A204.1 (cell line): Measurements from ENCODE around the gene MGMT.

Source experiments
- FAIRE-seq: peaks from 2 replicates; lab custom pipeline; 2012; peaks lifted over from hg19 to GRCh38; lab: Jason Lieb, UNC

Gene MGMT

DNA sequence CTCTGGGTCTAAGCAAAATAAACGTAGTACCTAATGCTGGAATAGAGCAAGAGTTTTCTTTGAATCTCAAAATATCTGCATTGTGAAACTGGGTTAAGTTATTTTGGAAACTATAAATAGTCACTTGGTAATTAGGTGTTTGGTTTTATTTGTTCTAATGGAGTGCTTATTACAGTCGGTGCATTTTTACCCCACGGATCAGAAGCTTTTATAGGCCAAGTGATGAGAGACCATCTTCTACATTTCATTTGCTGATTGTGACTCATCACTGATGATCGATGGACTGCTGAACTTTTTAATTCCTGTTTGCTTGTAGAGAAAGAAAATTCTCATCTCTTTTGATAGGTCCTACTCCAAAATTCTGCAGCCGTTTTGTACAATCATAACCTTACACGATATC, 28.2 kb downstream of the MGMT start:
- FAIRE-seq, result no peak

DNA sequence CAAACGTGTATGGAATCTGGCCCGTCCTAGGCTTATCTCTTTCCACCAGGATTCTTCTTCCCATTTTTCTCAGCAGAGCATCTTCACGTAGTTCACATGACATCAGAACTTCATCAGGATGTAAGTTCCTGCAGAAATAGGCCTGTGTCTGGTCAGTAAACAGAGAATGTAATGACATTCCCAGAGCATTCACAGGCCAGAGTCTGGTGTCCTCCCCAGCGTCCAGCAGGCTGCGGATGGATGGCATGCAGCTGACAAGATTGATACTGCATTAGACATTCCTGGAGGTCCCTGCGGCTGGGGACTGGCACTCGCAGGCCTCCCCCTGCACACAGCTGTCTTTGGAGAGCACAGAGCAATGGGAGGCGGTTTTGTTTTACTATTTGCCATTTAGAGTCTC, 28.7 kb downstream of the MGMT start:
- FAIRE-seq, result no peak

DNA sequence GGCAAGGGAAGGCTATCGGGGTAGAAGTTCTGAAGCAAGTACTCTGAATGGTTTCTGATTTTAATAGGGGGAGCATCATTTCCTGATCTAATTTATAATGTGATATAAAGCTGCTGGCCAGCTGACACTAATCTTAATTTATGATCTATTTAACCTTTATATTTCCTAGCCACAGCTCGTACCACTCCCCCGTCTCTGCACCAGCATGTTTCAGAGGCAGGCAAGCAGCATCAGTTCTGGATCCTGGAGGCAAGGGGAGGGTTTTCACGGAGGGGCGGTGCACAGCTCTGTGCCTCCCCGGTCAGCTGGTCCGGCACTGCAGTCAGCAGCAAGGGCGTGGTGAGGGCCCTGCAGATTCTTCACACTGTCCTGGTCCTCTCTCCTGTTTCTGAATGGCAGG, 30.0 kb downstream of the MGMT start:
- FAIRE-seq, result no peak

DNA sequence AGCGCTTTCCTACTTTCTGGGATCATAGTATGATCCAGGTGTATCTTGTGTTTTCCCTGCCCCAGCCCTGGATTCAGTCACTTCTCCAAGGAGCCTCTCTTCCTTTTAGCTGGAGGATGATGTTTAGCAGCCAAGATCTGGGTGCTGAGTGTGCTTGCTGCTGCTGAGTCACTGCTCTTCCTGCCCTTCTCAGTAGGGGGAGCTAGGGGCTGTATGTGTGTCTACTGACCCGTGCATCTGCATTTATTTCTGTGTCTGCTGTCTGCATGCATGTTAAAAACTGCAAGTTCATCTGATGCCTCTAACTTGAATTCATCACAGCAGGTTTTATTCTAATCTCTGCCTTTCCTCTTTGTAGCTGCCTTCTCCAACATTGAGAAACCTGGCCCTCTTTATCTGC, 31.6 kb downstream of the MGMT start:
- no peak for FAIRE-seq

DNA sequence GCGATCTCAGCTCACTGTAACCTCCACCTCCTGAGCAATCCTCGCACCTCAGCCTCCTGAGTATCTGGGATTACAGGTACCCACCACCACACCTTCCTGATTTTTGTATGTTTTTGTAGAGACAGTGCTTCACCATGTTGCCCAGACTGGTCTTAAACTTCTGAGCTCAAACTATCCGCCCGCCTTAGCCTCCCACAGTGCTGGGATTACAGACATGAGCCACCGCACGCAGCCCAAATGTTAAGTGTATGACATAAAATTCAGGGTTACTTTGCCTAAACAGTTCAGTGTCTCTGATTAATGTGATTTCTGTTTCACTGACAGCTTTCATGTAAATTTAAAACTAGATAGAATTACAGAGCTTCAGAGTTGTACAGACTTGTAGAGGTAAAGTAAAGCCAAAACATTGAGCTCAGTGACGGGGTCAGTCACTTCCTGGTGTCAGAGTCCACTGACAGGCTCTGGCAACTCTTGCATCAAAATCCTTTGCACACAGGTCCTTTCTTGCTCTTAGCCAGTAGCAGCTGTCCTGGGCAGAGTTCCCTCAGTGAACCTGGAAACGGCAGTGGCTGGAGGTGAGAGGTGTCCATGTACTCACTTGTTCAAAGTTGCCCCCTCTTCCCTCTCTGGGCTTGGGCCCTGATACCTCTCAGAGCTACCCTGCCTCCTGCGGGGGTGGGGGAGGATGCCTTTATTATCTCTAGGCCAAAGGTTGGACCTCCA, 33.7 kb downstream of the MGMT start:
- no peak for FAIRE-seq

DNA sequence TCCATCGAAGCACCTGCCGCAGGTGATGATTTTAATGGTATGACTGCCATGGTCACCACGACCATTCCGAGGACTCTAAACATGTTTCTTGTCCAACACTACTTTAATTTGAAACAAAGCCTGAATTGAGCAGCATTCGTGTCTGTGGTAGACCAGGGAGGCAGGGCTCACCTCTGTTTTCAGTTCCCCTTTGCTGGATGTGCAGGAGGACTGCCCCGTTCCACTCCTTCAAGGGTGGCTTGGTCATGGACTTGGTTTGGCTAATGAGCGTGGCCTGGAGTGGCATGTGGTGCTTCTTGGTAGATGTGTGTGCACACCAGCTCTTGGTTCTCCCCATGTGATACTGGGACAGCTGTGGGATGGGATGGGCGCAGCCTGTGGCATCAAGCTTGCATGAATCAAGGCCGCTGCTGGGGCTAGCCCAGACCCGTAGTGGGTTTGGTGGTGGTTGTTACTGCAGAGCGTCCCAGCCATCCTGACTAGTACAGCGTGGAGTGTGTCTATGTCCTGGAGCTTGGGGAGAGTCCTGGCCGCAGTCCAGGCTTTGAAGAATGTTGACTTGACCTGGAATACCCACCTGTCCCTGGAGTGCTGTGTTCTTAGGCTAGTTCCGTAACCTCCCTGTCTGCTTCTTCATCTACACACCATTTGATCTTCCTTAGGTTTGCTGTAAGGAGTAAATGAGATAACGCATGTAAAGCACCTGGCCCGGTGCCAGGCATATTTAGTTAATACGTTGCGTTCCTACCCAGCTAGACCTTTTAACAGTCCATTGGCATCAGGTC, 34.8 kb downstream of the MGMT start:
- no peak for FAIRE-seq

DNA sequence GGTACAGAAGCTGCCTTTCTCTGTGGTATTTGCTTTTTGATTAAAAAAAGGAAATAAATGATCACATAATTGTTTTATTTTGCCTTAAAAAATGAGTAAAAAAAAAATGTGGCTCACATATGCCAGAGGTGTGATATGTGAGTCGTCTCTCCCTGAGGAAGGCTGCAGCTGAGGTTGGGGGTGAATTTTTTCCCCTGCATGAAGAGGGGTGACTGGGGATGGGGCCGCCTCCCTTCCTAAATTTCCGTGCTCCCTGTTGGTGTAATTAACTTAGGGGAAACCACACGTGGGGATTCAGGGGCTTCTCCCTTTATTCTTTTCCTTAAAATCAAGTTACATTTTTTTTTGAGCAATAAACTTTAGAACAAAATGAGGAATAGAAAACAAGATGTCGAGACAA, 35.4 kb downstream of the MGMT start:
- no peak for FAIRE-seq

DNA sequence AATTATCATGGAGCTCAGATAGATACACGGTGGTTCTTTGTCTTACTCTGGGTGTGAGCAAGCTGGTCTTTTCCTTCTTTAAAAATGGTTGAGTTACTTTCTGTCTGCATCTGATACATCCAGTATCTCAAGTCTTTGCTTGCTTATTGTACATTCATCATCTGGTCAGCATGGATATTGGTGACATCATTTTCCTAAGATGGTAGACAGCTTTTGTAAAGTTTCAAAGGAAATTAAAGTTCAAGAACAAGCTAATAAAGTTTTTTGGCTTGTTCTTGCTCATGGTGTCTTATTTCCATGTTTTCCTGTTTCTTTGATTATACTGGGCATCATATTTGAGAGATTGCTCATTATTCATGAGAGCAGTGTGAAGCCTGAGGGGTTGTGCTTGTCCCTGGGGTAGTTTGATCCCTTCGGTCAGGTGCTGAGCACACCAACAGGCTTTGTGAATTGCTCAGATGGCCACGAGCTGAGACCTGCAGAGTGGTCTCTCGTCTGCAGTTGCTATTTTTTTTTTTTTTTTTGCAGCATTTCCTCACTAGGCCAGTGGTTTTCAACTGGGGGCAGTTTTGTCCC, 38.5 kb downstream of the MGMT start:
- no peak for FAIRE-seq

DNA sequence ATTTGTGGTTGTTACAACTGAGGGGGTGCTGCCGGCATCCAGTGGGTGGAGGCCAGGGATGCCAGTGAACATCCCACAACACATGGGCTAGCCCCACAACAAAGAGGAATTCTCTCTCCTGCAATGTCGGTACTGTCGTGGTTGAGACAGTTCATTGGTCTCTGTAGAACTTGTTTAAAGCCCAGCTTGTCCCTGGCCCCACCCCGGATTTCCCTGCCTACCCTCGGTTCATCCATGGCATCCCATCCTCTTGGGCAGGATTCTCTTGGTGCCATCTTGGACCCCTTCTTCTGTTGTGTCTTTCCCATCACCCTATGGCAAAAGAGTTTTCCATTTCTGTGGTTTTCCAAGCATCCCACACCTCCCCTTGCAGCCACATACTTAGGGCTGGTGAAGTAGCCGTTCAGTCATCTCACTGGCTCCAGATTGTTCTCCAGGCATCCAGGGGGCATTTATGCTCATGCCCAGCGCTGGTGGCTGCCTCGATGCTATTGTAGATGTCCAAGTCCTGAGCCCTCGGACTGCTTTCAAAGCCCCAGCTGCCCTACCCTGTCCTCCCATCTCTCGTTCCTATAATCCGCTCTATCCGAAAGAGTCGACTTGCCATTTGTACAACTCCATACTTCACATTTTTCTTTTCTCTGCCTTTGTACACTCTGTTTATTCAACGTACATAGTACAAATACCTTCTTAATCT, 39.2 kb downstream of the MGMT start:
- FAIRE-seq, result no peak

DNA sequence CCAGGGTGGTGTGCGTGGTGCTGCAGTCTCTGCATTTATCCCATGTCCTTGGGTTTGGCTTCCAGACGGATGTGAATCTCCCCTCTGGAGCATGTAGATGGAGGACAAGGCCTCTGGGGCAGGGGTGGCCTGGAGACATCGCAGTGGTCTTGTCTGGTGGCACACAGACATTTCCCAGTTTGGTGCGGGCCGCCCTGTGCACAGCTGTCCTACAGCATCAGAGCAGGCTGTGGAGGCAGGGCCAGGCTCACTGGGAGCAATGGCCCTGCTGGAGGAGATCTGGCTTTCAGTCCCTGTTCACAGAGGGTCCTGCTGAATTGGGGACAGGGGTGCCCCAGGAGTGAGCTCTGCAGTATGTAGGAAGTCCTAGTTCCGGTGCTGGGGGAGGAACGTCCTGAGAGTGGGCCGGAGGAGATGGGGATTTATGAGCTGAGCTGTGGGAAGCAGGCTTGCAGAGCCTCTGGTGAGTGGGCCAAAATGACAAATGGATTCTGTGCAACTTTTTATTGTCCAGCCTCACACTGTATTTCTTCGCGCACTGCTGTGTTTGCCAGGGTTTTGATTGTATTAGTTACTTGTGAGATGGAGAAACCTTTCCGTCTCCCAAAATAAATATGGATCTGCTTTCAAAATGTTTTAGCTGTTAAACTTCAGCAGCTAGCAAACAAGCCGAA, 40.3 kb downstream of the MGMT start:
- FAIRE-seq, result no peak

DNA sequence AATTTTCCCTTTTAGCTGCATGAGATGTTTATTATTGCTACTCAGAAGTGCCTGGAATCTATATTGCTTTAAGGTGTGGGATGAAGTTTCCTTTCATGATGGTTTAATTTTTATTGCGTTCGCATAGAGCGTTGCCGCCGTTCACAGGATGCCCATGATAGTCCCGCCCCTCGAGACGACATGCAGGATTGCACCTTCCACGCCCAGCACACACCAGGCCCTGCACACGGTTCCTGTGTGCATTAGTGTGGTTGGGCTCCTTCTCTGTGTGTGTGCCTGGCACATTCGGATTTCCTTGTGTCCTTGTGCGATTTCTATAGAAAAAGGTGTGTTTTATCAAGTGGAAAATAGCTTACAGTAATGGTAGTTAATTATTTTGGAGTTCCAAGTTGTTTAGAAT, 42.1 kb downstream of the MGMT start:
- no peak for FAIRE-seq

DNA sequence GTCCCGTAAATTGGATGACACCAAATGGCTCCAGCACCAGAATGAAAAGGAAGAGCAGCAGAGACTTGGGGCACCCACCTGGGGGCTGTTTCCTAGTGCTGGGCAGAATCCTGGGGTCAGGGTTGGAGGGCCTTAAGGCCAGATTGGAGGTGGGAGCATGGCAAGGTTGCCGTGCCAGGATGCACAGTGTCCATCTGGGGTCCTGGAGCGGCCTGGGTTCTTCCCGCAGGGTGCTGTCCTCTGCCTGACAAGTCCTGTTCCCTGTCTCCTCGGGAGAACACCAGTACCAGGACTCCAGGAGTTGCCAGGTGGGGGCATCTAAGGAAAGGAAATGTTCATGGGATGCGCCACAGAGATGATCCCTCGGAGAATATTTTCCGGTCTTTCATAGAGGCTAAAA, 42.8 kb downstream of the MGMT start:
- no peak for FAIRE-seq

DNA sequence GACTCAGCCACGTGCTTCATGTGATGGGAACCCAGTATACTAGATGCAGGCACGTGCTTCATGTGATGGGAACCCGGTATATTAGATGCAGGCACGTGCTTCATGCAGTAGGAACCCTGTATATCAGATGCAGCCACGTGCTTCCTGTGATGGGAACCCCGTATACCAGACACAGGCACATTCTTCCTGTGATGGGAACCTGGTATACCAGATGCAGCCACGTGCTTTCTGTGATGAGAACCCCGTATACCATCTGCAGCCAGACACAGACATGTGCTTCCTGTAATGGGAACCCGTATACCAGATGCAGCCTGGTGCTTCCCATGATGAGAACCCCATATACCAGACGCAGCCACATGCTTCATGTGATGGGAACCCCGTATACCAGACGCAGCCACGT, 44.0 kb downstream of the MGMT start:
- FAIRE-seq, result no peak

DNA sequence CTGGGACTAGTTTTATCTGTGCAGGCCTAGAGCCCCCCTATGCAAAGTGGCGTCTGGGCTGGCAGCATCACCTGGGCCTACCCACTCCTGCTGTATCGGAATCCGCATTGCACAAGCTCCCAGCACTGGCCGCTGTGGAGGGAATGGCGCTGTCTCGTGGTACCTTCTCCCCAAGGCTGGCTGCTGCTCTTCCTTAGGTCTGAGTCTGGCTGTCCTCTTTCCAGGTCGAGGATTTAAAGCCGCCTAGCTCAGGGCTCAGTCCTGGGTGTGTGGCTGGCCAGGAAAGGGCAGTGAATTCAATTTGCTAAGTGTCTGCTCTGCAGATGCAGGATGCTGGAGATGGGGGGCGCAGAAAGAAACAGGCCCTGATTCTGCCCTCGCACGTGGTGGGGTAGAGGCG, 44.7 kb downstream of the MGMT start:
- no peak for FAIRE-seq

DNA sequence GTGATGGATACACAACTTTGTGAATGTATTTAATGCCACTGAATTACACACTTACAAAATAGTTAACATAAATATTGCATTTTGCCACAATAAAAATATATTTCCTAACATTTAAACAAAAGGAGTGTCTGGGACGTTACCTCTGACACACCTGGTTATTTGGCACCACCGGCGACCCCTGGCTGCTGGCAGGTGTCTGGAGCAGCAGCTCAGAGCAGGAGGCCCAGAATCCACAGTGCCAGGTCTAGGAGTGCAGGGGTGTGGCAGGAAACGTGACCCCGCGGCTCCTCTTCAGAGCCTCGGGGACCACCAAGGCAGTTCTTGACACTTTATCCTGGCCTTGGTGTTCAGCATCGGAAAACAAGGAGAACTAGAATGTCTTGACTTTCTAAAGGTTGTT, 46.3 kb downstream of the MGMT start:
- no peak for FAIRE-seq

DNA sequence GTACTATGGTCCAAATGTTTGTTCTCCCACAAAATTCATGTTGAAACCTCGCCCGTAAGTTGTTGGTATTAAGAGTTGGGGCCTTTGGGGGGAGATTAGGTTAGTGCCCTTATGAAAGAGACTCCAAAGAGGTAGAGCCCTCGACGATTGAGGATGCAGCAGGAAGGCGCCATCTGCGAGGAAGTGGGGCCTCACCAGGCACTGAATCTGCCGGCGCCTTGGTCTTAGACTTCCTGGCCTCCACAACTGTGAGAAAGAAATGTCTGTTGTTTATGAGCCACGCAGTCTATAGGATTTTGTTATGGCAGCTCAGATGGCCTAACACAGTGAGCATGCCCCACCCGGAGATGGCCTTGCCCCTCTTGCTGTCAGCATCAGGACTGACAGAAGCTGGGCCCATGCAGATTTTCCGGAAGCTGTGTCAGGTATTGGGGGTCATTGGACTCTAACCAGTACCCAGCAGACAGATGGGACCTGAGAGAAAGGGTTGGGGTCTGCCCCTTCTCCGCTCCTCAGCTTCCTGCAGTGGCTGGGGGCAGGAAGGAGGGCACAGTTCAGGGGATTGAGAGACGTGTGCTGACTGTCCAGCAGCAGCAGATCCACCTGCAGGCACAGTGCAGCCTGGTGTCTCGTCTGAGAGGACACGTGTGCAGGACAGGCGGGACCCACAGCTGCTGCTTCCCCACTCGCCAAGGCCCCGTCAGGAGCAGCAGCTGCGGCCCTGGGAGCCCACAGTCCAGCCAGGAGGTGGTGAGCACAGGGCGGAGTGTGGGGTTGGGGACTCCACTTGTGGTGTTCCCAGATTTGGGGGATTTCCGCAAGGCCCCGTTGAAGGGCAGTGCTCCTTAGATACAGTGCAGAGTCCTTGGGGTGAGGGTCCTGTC, 47.8 kb downstream of the MGMT start:
- FAIRE-seq, result no peak

DNA sequence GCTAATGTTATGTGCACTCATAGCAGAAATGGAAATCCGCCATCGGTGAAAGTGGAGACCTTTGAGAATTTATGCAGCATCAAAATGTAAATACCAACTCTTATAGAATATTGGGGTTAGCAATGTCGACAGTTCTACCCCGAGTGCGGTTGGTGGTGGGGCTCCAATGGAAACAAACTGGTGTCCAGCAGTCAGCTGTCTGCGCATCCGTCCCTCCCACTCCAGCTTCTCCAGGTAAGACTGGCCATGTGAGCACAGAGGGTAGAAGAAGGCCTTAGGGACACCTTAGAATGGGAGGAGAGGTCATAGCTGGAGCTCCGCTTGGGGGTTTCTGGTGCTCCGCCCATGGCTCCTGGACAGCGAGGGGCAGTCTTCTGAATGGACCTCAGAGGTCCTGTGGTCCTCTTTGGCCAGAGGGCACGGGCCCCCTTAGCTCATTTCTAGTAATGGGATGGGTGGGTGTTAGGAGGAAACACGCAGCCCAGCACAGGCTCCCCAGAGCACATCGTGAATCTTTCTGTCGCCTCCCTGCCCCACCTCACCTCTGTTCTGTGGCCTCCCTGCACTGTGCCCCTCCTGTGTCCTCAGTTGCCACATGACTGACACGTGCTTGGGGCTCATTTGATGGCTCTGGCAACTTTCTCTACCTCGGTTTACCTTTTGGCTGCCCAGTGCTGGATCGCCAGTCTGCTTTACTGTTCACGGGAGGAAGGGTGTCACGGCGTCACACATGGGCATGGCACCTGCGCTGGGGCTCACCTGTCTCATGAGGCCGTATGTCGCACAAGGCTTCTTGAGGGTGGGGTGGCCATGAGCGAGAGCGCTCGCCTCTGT, 50.0 kb downstream of the MGMT start:
- no peak for FAIRE-seq

DNA sequence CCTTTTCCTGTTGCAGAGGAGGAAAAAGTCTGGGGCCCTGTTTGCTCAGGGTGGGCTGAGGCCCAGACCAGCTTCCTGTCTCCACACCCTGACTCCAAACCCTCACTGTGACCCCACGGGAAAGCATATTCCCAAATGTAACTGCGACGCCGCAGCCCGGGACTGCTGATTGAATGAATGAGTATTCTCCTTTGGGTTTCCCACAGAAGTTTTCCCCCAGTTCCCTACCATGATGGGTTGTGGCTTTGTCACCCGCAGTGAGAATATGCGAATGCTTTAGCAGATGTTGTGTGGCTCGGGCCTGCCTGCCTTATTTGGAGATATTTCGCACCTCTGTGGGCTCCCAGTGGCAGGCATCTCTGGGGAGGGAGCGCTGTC, 50.6 kb downstream of the MGMT start:
- FAIRE-seq, result no peak

DNA sequence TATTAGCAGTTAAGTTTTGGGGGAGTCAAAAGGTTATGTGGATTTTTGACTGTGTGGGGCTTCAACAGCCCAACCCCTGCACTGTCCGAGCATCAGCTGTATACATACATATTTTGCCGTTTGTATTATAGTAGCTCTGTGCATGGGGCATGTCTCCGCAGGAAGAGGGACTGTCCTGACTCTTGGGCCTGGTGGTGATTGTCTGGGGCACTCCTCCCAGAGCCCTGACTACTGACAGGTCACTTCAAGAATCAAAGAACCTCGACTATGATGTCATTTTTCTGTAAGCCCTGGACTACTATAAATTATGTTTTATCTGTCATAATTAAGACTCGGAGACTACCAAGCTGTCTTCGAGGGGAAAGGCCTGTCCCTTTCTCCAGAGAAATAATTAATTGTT, 51.8 kb downstream of the MGMT start:
- no peak for FAIRE-seq

DNA sequence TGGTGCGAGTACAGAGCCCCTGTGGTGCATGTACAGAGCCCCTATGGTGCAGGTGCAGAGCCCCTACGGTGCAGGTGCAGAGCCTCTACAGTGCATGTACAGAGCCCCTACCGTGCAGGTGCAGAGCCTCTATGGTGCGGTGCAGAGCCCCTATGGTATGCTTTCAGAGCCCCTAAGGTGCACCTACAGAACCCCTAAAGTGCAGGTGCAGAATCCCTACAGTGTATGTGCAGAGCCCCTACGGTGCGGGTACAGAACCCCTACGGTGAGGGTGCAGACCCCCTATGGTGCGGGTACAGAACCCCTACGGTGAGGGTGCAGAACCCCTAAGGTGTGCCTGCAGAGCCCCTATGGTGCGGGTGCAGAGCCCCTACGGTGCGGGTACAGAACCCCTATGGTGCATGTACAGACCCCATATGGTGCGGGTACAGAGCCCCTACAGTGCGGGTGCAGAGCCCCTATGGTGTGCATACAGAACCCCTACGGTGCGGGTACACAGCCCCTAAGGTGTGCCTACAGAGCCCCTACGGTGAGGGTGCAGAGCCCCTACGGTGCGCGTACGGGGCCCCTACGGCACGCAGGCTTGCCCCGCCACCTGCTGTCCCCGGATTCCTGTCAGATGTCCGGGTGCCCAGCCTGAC, 53.5 kb downstream of the MGMT start:
- no peak for FAIRE-seq
